Measurements from ENCODE around the gene KIAA2012.

The KIAA2012 gene

GRCh38 chr2:202088777-202089176 lies 15.7 kb downstream of the KIAA2012 start:
- no peak for DNase-seq (ENCODE audit: low spot score)

GRCh38 chr2:202090530-202090929 lies 17.5 kb downstream of the KIAA2012 start:
- DNase-seq (ENCODE audit: low spot score) = no peak

- DNase-seq (ENCODE audit: low spot score) = no peak
Observed at GRCh38 chr2:202091476-202091875, 18.4 kb downstream of the KIAA2012 start.

- DNase-seq (ENCODE audit: low spot score) = no peak
Observed at GRCh38 chr2:202094426-202094986, 21.5 kb downstream of the KIAA2012 start.

- no peak for DNase-seq (ENCODE audit: low spot score)
Observed at GRCh38 chr2:202095235-202095634, 22.2 kb downstream of the KIAA2012 start.

- no peak for DNase-seq (ENCODE audit: low spot score)
Observed at GRCh38 chr2:202096736-202097135, 23.7 kb downstream of the KIAA2012 start.

- DNase-seq (ENCODE audit: low spot score) = no peak
Observed at GRCh38 chr2:202098291-202098690, 25.2 kb downstream of the KIAA2012 start.

GRCh38 chr2:202099515-202099914 lies 26.5 kb downstream of the KIAA2012 start:
- DNase-seq (ENCODE audit: low spot score) = no peak

GRCh38 chr2:202100176-202100575 lies 27.1 kb downstream of the KIAA2012 start:
- no peak for DNase-seq (ENCODE audit: low spot score)

- DNase-seq (ENCODE audit: low spot score) = no peak
Observed at GRCh38 chr2:202101026-202101579, 28.0 kb downstream of the KIAA2012 start.

GRCh38 chr2:202102425-202103000 lies 29.5 kb downstream of the KIAA2012 start:
- DNase-seq (ENCODE audit: low spot score) = no peak

GRCh38 chr2:202104286-202104870 lies 31.3 kb downstream of the KIAA2012 start:
- peak; percentile 27 for DNase-seq (ENCODE audit: low spot score)

GRCh38 chr2:202105025-202105424 lies 32.0 kb downstream of the KIAA2012 start:
- DNase-seq (ENCODE audit: low spot score) = no peak

- DNase-seq (ENCODE audit: low spot score) = no peak
Observed at GRCh38 chr2:202108345-202108744, 35.3 kb downstream of the KIAA2012 start.

GRCh38 chr2:202109139-202109736 lies 36.2 kb downstream of the KIAA2012 start:
- DNase-seq (ENCODE audit: low spot score) = no peak

GRCh38 chr2:202109737-202110184 lies 36.7 kb downstream of the KIAA2012 start:
- DNase-seq (ENCODE audit: low spot score) = peak; percentile 36

- DNase-seq (ENCODE audit: low spot score) = no peak
Observed at GRCh38 chr2:202110491-202110890, 37.4 kb downstream of the KIAA2012 start.

- no peak for DNase-seq (ENCODE audit: low spot score)
Observed at GRCh38 chr2:202112041-202112440, 39.0 kb downstream of the KIAA2012 start.

GRCh38 chr2:202113571-202114142 lies 40.6 kb downstream of the KIAA2012 start:
- DNase-seq (ENCODE audit: low spot score) = no peak

GRCh38 chr2:202114291-202114690 lies 41.2 kb downstream of the KIAA2012 start:
- no peak for DNase-seq (ENCODE audit: low spot score)

- no peak for DNase-seq (ENCODE audit: low spot score)
Observed at GRCh38 chr2:202114795-202115194, 41.7 kb downstream of the KIAA2012 start.

GRCh38 chr2:202115479-202115971 lies 42.5 kb downstream of the KIAA2012 start:
- peak; percentile 42 for DNase-seq (ENCODE audit: low spot score)

Measured in hepatic stellate cell (primary cell).